DMS114 treated with DMSO at 0.1 percent for 48 hours (cell line): ENCODE results near the gene RIPOR3.
"Not testable (repeated sequence)": the region's sequence is repeated elsewhere in the genome, so short reads cannot be mapped to it uniquely, and the experiment has no call there.

ENCODE experiments used
- DNase-seq: peaks from one replicate; lab custom pipeline; 2025; ENCODE audit not compliant: unreplicated experiment; lab: John Stamatoyannopoulos, UW

RIPOR3 gene

DNA sequence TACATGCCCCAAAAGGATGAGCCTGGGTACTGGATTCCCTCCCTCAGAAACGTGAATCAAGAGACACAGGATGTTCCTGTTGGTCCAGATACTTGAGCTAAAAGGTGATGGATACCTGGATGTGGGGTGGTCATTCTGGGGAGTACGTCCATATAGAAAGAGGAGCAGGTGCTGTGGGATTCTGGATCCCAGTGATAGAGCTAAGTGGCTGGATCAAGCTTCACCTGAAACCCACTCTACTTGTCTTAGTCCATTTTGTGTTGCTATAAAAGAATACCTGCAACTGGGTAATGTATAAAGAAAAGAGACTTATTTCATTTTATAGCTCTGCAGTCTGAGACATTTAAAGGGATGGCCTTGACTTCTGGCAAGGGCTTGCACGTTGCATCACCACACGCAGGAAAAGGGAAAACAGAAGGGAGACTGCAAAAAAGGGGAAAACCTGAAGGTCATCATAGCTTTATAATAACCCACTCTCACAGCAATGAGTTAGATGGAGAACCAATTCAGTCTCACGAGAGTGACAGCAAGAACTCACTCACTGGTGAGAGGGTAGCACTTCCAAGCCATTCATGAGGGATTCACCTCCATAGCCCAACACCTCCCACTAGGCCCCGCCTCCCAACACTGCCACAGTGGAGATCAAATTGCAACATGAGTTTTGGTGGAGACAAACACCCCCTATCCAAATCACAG lies 31.2 kb downstream of the RIPOR3 start:
- no peak for DNase-seq

- DNase-seq, result no peak
Measured at GRCh38 chr20:50658804-50659380, 32.5 kb downstream of the RIPOR3 start.

DNA sequence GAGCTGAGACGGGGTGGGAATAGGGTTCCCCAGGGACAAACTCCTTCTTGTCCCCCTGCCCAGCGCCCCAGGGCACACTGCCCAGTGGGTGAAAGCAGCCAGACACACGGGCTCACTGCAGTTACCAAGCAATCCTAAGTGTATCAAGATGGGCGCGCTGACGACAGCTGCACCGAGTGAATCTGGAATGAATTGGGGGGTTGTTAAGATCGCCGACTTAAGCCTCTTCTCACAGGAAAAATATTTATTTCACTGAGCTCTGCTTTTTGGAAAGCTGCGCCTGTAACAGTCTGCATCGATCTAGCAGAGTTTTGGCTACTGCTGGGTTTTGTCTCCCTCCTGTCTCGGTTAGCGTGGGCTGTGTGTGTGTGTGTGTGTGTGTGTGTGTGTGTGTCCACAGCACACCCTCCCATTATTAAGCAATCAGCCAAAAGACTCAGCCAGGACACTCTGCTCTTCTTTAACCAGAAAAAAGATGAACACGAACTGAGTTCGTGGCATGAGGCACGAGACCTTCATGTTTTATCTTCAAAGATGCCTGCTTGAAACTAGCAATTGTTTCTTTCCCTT lies 35.9 kb downstream of the RIPOR3 start:
- DNase-seq, result no peak

- no peak for DNase-seq
Measured at GRCh38 chr20:50654904-50655303, 36.4 kb downstream of the RIPOR3 start.

DNA sequence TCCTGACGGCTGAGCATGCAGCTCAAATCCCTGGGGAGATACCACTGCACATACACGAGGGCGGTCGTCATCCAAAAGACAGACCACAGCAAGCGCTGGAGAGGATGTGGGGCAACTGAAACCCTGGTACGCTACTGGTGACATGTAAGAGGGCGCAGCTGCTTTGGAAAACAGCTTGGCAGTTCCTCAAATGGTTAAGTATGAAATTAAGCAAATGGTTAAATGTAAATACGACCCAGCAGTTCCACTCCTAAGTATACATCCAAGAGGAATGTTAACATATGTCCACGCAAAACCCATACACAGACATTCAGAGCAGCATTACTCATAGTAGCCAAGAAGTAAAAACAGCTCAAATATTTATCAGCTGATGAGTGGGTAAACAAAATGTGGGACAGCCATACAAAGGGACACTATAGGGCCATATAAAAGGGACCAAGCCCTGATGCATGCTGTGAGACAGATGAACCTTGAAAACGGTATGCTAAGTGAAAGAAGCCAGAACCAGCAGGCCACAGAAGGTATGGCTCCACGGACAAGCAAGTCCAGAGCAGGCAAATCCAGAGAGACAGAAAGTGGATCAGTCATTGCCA lies 38.5 kb downstream of the RIPOR3 start:
- no peak for DNase-seq

DNA sequence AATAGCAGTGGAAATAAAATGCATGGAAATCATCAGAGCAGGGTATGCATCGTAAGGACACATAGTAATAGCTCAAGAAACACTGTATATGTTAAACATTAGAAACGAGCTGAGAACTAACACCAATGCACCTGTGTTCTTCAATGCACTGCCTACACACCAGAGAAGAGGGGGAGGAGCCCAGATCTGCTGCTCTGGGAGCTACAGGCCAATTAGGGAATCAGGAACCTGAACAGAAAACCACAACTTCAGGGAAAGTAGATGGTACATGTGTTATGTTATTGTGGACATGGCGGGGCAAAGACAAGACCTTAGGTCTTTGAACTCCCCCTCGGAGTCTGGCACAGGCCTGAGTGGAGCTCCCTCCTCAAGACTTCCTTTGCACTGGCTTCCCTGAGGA lies 39.7 kb downstream of the RIPOR3 start:
- no peak for DNase-seq

DNA sequence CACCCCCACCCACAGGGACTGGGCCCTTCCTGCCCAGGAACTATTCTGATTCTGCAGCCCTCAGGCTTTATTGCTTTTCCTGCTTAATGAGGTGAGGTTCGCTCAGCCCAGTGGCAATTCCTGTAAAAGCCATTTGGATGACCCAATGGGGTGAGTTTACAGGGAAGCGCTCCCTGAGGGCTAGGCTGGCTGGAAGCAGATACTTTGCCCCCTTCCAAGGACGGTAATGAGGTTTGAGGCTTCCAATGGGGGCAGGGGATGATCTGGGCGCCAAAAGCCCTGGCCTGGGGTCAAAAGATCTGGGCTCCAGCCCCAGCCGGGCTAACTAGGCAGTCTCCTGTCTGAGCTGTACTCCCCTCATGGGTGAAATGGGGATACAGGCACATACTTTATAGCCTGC lies 41.8 kb downstream of the RIPOR3 start:
- DNase-seq, result no peak

GRCh38 chr20:50648651-50649050 lies 42.7 kb downstream of the RIPOR3 start:
- DNase-seq, result no peak

DNA sequence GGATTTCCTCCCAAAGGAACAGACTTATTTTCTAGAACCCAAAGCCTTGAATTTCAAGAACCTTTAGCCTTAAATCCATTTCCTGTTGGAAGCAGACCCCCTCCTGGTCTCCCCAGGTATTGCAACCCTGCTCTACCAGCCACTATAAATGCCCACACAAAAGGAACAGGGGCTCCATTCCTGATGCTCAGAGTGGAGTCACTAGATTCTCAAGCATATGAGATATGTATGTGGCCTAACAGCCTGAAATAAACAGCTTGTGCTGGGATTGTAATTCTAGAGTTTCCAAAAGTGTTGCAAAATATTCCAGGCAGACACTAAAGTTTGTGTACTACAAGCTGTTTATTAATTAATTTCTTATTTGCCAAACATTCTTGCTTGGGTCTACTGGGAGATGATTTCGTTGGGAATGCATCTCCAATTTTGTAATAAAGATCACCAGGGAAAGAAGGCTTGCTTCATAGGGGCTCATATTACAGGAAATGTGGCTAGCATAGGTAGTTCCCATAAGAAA lies 44.8 kb downstream of the RIPOR3 start:
- DNase-seq, result no peak

DNA sequence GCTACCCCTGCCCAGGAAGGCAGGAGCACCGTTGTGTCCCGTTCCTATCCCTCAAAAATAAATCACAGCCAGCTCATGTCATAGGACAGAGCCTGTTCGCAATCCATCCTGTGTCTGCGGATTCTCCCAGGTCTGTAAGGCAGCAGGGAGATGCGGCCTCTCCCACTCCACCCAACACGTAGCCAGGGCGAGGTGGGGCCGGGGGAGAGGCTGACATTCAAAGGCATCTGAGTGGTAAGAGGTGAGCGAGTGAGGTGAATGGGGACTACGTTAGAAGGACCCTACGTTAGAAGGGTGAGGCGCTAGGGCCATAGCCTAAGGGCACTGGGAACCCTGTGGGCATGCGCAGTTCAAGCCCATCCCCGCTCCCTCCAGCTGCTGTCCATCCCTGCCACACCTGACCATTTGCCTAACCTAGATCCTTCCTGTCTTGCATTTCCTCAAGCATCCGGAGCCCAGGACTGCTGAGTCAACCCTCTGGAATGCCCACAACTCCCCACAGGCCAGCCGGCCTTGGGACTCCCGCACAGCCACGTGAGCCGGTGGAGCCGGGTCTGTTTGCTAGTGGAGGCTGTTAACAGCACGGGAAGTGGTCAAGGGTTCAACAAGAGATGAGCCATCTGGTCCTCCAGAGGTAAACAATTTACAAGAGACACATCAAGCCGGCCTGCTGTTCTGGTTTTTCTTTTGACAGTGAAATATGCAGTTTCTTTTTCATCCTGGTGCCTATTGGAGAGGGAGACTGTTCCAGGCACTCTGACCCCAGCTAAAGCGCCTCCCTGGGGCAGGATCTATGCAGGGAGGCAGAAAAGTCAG lies 45.9 kb downstream of the RIPOR3 start:
- no peak for DNase-seq

- no peak for DNase-seq
Measured at GRCh38 chr20:50642288-50642803, 49.0 kb downstream of the RIPOR3 start.

DNA sequence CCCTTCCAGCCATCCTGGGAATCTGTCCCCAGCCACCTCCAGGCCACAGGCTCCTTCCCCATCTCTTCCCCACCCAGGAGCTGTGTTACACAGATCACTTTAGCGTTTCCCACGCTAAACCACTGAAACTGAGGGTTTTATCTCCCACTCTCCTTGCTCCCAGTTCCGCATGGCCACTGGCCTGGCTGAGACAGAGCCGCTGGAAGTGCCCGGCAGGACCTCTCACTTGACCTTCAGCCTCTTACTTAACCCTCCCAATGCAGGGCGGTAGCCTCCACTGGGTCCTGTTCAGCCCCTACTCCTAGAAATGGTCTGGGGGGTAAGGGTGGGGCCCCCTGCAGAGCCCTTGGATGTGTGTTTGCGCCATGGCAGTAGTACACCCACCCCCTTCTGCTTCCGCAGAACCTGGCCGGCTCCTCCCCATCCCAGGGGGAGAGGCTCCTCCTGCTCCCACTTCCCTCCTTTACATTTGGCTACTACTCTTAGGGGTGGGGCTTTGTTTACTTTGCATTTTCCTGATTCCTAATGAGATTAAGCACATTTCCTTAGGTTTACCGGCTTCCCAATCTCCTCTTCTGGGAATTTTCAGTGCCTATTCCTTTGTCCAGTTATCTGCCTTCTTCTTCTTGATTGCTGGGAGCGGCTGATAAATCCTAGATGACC lies 49.6 kb downstream of the RIPOR3 start:
- DNase-seq, result not testable (repeated sequence)

DNA sequence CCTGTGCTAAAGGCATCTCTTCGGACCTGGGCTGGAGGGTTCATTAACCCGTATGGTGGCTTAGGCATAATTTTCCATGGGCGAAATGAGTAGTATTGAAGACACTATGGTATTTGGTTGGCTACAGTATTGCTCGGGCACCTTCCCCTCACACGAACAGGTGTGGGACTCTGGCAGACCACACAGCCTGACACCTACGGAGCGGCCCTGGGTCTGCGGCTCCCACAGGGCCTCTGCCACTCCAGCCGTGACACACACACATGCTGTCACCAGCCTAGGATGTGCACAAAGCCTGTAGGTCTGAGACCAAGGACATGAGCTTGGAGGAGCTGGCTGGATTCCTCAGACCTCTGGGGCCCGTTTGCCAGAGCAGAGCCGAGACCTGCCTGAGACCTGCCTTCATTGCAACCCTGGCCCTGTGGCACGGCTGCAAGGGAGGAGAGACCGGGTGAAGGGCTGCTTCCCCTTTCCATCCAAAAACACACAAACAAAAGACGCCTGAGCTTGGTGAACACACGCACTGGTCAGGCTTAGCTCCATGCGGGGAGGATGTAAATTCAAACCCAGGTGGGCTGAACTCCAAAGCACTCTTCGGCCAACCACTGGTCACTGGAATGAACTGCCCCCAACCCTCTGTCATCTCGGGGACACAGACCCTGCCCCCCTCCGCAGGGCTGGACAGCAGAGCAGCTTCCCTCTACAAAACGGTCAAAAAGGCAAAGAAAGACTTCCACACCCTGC lies 51.2 kb downstream of the RIPOR3 start:
- not testable (repeated sequence) for DNase-seq

DNA sequence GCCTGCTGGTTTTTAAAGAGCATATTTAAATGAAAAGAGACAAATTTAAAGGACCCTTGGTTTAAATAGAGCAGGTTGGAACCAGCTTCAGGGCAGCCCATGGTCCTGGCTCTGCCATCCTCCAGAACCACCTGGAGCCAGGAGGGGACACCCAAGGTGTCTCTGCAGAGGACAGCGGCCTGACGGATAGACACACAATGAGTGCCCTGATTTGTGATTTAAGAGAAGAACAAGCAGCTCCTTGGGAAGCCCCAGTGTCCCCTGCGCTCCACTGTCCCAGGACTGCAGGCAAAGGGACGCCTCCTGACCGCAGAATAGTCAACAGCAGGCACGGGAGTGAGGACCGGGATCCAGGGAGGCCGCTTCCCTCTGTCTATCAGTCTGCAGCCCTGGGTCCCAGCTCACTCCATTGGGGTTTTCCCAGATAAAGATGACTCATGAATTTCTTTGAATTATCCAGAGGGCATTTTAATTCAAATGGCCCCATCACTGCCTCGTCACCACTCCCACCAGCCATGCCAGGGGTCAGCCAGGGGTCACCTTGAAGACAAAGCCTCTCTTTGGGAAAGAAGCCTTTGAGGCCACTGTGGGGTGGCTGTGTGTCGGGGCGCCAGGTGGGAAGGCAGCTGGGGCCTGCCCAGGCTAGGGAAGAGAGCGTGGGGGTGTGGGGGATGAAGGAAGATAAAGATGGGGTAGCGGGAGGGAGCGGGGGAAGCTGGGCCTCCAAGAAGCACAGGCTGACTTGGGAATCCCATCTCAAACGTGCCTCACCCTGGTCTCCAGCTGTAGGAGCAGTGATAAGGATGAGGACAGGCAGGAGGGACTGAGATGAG lies 53.1 kb downstream of the RIPOR3 start:
- not testable (repeated sequence) for DNase-seq

DNA sequence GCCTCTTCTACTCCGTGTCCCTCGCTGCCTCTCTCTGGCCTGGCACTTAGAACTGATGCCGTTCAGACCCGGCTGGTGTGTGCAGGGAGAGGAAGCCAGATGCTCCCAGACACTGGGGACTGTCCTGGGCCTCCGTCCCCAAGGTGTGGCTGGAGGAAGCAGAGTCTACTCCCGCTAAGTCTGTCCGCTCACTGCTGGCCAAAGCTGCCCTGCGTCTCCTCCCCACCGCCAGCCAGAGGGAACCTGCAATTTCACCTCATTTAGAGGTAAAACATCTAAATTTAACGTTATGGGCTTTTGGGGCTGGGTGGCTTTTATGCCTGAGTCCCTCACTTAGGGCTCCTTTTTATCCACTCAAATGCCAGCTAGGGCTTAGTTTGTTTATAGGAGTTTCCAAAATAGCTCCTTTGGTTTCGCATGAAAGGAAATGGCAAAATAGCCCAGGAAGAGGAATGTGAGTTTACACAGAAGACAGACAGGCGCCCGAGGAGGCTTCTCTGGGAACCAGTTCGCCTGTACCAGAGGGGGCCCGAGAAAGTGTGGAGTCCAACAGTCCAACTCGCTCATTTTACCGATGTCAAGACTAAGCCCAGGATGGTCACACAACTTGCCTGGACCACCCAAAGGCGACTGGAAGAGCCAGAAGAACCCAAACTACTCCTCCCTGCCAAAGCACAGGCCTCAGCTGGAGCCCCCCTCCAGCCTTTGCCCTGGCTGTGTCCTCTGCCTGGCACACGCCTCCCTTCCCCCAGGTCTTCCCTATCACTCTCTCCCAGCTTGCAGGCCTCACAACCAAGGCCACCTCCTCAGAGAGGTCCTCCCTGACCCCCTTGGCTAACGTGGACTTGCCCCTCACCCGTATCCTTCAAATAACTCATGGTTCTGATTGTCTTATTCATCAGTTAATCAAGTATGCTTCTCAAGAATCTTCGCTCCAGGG lies 54.5 kb downstream of the RIPOR3 start:
- no peak for DNase-seq

DNA sequence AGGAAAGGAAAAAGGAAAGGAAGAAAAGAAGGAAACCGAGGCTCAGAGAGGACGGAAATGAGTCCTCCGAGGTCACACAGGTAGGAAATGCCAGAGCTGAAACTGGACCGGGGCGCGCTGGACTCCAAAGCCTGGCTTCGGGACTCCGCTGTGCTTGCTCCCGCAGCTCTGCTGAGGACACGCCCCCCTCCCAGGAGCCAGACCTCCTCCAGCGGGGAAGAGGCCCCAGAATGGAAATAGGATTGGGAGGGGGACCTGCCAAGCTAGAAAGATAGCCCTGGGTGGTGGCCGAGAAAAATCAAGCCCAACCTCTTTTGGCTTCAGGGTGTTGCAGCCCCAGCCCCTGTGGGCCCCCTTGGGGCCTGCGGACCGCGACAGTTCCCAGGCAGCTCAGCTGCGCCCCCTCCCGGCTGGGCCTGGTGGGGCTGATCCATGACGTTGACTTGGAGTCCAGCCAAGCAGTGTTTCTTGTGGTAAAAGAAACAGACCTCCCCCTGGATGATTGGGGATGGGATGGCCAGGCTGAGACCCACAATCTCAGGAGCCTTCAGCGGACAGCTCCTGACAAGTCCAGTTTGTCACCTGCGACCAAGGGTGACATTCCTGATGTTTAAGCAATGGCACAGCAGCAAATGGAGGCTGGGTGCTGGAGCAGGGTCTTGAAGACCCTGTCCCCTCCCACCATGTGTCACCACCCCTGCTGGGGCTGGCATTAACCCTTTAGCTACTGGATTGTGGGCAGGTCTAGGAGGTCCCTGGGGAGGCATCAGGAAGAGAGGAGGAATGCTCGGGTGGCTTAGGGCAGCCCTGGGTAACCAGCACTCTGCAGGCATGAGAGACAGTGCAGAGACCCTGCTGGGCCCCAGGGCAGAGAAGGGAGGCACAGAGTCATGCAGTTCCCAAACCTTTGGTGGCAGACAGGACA lies 55.4 kb downstream of the RIPOR3 start:
- DNase-seq, result peak; percentile 87
